H1 (cell line): ENCODE results near the gene CSGALNACT2. TPM values are rescaled to one million over a fixed set of nuclear protein-coding genes. Genes with fewer than 3 reads are reported as not detected.

ENCODE experiments used
- CTCF ChIA-PET: fragments of 300-600 bp; sonication (Branson Sonifier 250); formaldehyde crosslinking; loops from one replicate; lab custom pipeline; 2021; ENCODE audit not compliant: partially characterized antibody; lab: Charles Lee
- POLR2A ChIA-PET: fragments of 300-600 bp; sonication (Branson Sonifier 250); formaldehyde crosslinking; loops from one replicate; lab custom pipeline; 2021; ENCODE audit warnings: inconsistent platforms; ENCODE audit not compliant: partially characterized antibody; lab: Charles Lee
- DNase-seq, 2 experiments: peaks; one replicate each; pipeline versions ENCODE4 v3.0.0 to v3.0.0-alpha.2; 2010 to 2022; ENCODE audit warnings: low spot score in 2 of 2, low read depth in 1 of 2, mixed read lengths in 1 of 2
- FAIRE-seq: peaks from 2 replicates; lab custom pipeline; 2011; peaks lifted over from hg19 to GRCh38; lab: Jason Lieb, UNC
- H2AFZ ChIP-seq: 2 replicates; pipeline ENCODE4 v1.8.1; 2012; ENCODE audit warnings: low read length, inconsistent platforms
- H2AK5ac ChIP-seq: 2 replicates; pipeline ENCODE4 v1.6.1; 2013; ENCODE audit warnings: low read depth, low read length
- H2BK120ac ChIP-seq: replicated peaks from 2 replicates; pipeline ENCODE3; 2013; ENCODE audit warnings: low read depth, low read length, inconsistent platforms
- H2BK12ac ChIP-seq: 2 replicates; pipeline ENCODE4 v1.6.1; 2013; ENCODE audit warnings: low read depth, low read length
- H2BK15ac ChIP-seq: 2 replicates; pipeline ENCODE4 v1.6.1; 2013; ENCODE audit warnings: low read length
- H2BK20ac ChIP-seq: 2 replicates; pipeline ENCODE4 v1.6.1; 2013; ENCODE audit warnings: low read length
- H2BK5ac ChIP-seq: 2 replicates; pipeline ENCODE4 v1.6.1; 2013; ENCODE audit warnings: low read depth, low read length
- H3K14ac ChIP-seq: 2 replicates; pipeline ENCODE4 v1.6.1; 2013; ENCODE audit warnings: inconsistent platforms; ENCODE audit not compliant: insufficient read length
- H3K18ac ChIP-seq: 2 replicates; pipeline ENCODE4 v1.6.1; 2013; ENCODE audit warnings: low read length; ENCODE audit errors: extremely low read depth
- H3K23ac ChIP-seq: 2 replicates; pipeline ENCODE4 v1.6.1; 2013; ENCODE audit warnings: inconsistent platforms; ENCODE audit not compliant: insufficient read length
- H3K23me2 ChIP-seq: 2 replicates; pipeline ENCODE4 v1.6.1; 2013; ENCODE audit warnings: low read depth, low read length
- H3K27ac ChIP-seq: 2 replicates; pipeline ENCODE4 v1.6.1; 2011; ENCODE audit warnings: low read depth, low read length, inconsistent platforms
- H3K27me3 ChIP-seq, 4 experiments: replicated peaks in 1 of 4; 1 replicate in 1 of 4; 2 replicates in 3 of 4; pipeline versions ENCODE4 v1.6.1 to v1.8.1; 2011 to 2013; ENCODE audit warnings: low read length in 3 of 4, mild to moderate bottlenecking in 3 of 4, inconsistent platforms in 2 of 4, mixed read lengths in 2 of 4, moderate library complexity in 1 of 4; ENCODE audit not compliant: control insufficient read depth in 3 of 4, insufficient read depth in 3 of 4; ENCODE audit errors: extremely low read depth in 1 of 4
- H3K36me3 ChIP-seq, 4 experiments: 2 replicates each; pipeline versions ENCODE4 v1.6.1 to v1.8.1; 2011 to 2013; ENCODE audit warnings: mild to moderate bottlenecking in 4 of 4, low read length in 3 of 4, moderate library complexity in 2 of 4, control low read depth in 1 of 4, inconsistent platforms in 1 of 4; ENCODE audit not compliant: insufficient read depth in 4 of 4, control insufficient read depth in 2 of 4
- H3K4ac ChIP-seq: replicated peaks from 2 replicates; pipeline ENCODE3; 2013; ENCODE audit warnings: low read length, low read depth, mixed read lengths, inconsistent platforms; ENCODE audit not compliant: insufficient read length
- H3K4me1 ChIP-seq, 4 experiments: replicated peaks in 1 of 4; 1 replicate in 1 of 4; 2 replicates in 3 of 4; pipeline versions ENCODE4 v1.6.1 to v1.8.1; 2011 to 2013; ENCODE audit warnings: low read length in 3 of 4, inconsistent platforms in 2 of 4, mixed read lengths in 1 of 4; ENCODE audit not compliant: insufficient read depth in 4 of 4, control insufficient read depth in 3 of 4
- H3K4me2 ChIP-seq, 2 experiments: 2 replicates each; pipeline versions ENCODE4 v1.6.1 to v1.8.1; 2011 to 2013; ENCODE audit warnings: low read depth in 2 of 2, low read length in 2 of 2, control low read depth in 1 of 2, inconsistent platforms in 1 of 2, mild to moderate bottlenecking in 1 of 2; ENCODE audit not compliant: insufficient read depth in 1 of 2
- H3K4me3 ChIP-seq, 4 experiments: fragments of 200-600, 300-600 bp in 1 of 4; sonication (generic), shearing (Covaris generic), sonication (Bioruptor Twin) in 1 of 4; 2 replicates each; pipeline versions ENCODE4 v1.5.1 to v1.8.1; 2011 to 2016; ENCODE audit warnings: low read length in 4 of 4, low read depth in 3 of 4, control low read depth in 2 of 4, inconsistent platforms in 2 of 4, mild to moderate bottlenecking in 2 of 4, mixed read lengths in 1 of 4, moderate library complexity in 1 of 4; ENCODE audit not compliant: insufficient read depth in 2 of 4; ENCODE audit errors: extremely low read depth in 1 of 4
- H3K56ac ChIP-seq: replicated peaks from 2 replicates; pipeline ENCODE3; 2013; ENCODE audit warnings: low read depth, mild to moderate bottlenecking, mixed read lengths, low read length, inconsistent platforms; ENCODE audit not compliant: insufficient read length
- H3K79me1 ChIP-seq: 2 replicates; pipeline ENCODE4 v1.6.1; 2013; ENCODE audit warnings: low read depth, low read length, control low read depth
- H3K79me2 ChIP-seq, 2 experiments: 2 replicates each; pipeline versions ENCODE4 v1.6.1 to v1.8.1; 2012 to 2013; ENCODE audit warnings: low read length in 2 of 2, mild to moderate bottlenecking in 2 of 2, inconsistent platforms in 1 of 2; ENCODE audit not compliant: insufficient read depth in 2 of 2, control insufficient read depth in 1 of 2
- H3K9ac ChIP-seq, 4 experiments: replicated peaks in 1 of 4; 1 replicate in 1 of 4; 2 replicates in 3 of 4; pipeline versions ENCODE4 v1.6.1 to v1.8.1; 2011 to 2013; ENCODE audit warnings: low read depth in 3 of 4, low read length in 3 of 4, control low read depth in 2 of 4, mild to moderate bottlenecking in 2 of 4, moderate library complexity in 2 of 4, inconsistent platforms in 1 of 4; ENCODE audit errors: extremely low read depth in 1 of 4
- H3K9me3 ChIP-seq, 2 experiments: 2 replicates each; pipeline versions ENCODE4 v1.6.1 to v1.8.1; 2012 to 2013; ENCODE audit warnings: mild to moderate bottlenecking in 2 of 2, moderate library complexity in 2 of 2, control low read depth in 1 of 2, inconsistent platforms in 1 of 2, low read depth in 1 of 2, low read length in 1 of 2, mixed read lengths in 1 of 2; ENCODE audit not compliant: insufficient read depth in 2 of 2
- H4K20me1 ChIP-seq, 2 experiments: replicated peaks in 1 of 2; 2 replicates each; pipeline versions ENCODE3 to v1.8.1; 2011 to 2013; ENCODE audit warnings: inconsistent platforms in 2 of 2, low read length in 2 of 2, mild to moderate bottlenecking in 1 of 2; ENCODE audit not compliant: insufficient read depth in 2 of 2, control insufficient read depth in 1 of 2
- H4K5ac ChIP-seq: 2 replicates; pipeline ENCODE4 v1.6.1; 2013; ENCODE audit warnings: low read length, low read depth, mixed read lengths, inconsistent platforms; ENCODE audit not compliant: insufficient read length
- H4K8ac ChIP-seq: 2 replicates; pipeline ENCODE4 v1.8.0; 2013; ENCODE audit warnings: mild to moderate bottlenecking, moderate library complexity, low read length, inconsistent platforms; ENCODE audit not compliant: insufficient read depth; ENCODE audit errors: extremely low read depth
- H4K91ac ChIP-seq: replicated peaks from 2 replicates; pipeline ENCODE3; 2013; ENCODE audit warnings: low read length, mixed read lengths, inconsistent platforms; ENCODE audit not compliant: insufficient read length
- CBX5 ChIP-seq: fragments of 300-800, 300-1000 bp; sonication (generic); IDR thresholded peaks from 2 replicates; pipeline ENCODE4 v1.7.1; 2016; ENCODE audit warnings: antibody characterized with exemption, low read length, low read depth
- CEBPB ChIP-seq: IDR thresholded peaks from 2 replicates; pipeline ENCODE4 v1.6.1; 2012; ENCODE audit warnings: low read depth, low read length
- CREB1 ChIP-seq: IDR thresholded peaks from 2 replicates; pipeline ENCODE4 v1.6.1; 2012; ENCODE audit warnings: inconsistent platforms
- E2F6 ChIP-seq: IDR thresholded peaks from 2 replicates; pipeline ENCODE4 v1.6.1; 2012; ENCODE audit warnings: inconsistent platforms
- EGR1 ChIP-seq: IDR thresholded peaks from 2 replicates; pipeline ENCODE4 v1.6.1; 2011; ENCODE audit warnings: low read depth, low read length, borderline replicate concordance
- GABPA ChIP-seq: IDR thresholded peaks from 2 replicates; pipeline ENCODE4 v1.6.1; 2011; ENCODE audit warnings: mild to moderate bottlenecking, low read length, moderate library complexity, borderline replicate concordance; ENCODE audit not compliant: insufficient read depth
- SAP30 ChIP-seq: fragments of 300-600 bp; sonication (generic); IDR thresholded peaks from 2 replicates; pipeline ENCODE4 v1.7.1; 2012; ENCODE audit warnings: low read length, moderate library complexity, mild to moderate bottlenecking, inconsistent platforms; ENCODE audit not compliant: insufficient read depth, insufficient replicate concordance
- SIN3A ChIP-seq, 2 experiments: IDR thresholded peaks in 1 of 2; conservative IDR thresholded peaks in 1 of 2; 2 replicates each; pipeline ENCODE4 v1.6.1; 2011 to 2012; ENCODE audit warnings: low read length in 2 of 2, improper control_type of control experiment in 1 of 2, low read depth in 1 of 2, mild to moderate bottlenecking in 1 of 2
- SIRT6 ChIP-seq: IDR thresholded peaks from one replicate; pipeline ENCODE4 v1.7.1; 2012; ENCODE audit warnings: low read length, inconsistent platforms
- TAF7 ChIP-seq: optimal IDR thresholded peaks from 2 replicates; pipeline ENCODE3; 2011; ENCODE audit warnings: low read depth, mild to moderate bottlenecking, inconsistent platforms, low read length, moderate library complexity, borderline replicate concordance
- USF2 ChIP-seq: IDR thresholded peaks from 2 replicates; pipeline ENCODE4 v1.6.1; 2011; ENCODE audit warnings: low read length, improper control_type of control experiment
- WGBS, 2 experiments: shearing (Covaris generic) in 1 of 2; methylation state at CpG; one replicate each; pipeline versions ENCODE4 v1.1.6 to v1.1.7; 2013 to 2015; ENCODE audit warnings: low lambda C conversion rate in 2 of 2, mixed read lengths in 2 of 2, inconsistent platforms in 1 of 2, low coverage in 1 of 2, missing lambda C conversion rate in 1 of 2; ENCODE audit not compliant: insufficient replicate concordance in 2 of 2, insufficient coverage in 1 of 2, insufficient read length in 1 of 2; ENCODE audit errors: extremely low coverage in 1 of 2, missing lambda C conversion rate in 1 of 2; 5-methylcytosine and 5-hydroxymethylcytosine counted together
- polyA plus RNA-seq, 7 experiments: library from polyadenylated mRNA; depleted of rRNA in 3 of 7; stranded (reverse) in 5 of 7; unstranded in 2 of 7; fragments of >200 nt in 5 of 7; fragments of 200-250 nt in 2 of 7; gene quantifications; 1 replicate in 5 of 7; 2 replicates in 1 of 7; 4 replicates in 1 of 7; pipeline versions ENCODE4 v1.2.1 to v1.2.3, GENCODE V29; 2011 to 2013; ENCODE audit warnings: missing spikeins in 2 of 7, mixed read lengths in 2 of 7
- total RNA-seq: library from RNA; stranded (reverse); fragmentation: NEBNext Ultra II Directional; extraction: Animal tissue kit (Norgen Biotek cat#: 25700); gene quantifications from 2 replicates; pipeline ENCODE4 v1.2.1, GENCODE V29; 2021

CSGALNACT2 gene
- total and polyA plus RNA-seq, 2 of the 8 experiments (the other 6 are each of a cell fraction or from before 2014, with no cell fraction given), result 2.6 to 5.3 TPM

GRCh38 chr10:43155221-43155620, 17.0 kb downstream of the CSGALNACT2 start:
- H2BK12ac ChIP-seq, result no peak overlapping the region
- H3K56ac ChIP-seq, result no peak overlapping the region
- H3K9me3 ChIP-seq, result no peaks in the 10 kb centered on the region
- no peaks in the 10 kb centered on the region for H3K4me1 ChIP-seq
- H3K79me1 ChIP-seq, result no peaks in the 10 kb centered on the region
- H3K9ac ChIP-seq, result no peak overlapping the region
- no peak overlapping the region for H3K18ac ChIP-seq
- no peak overlapping the region for H3K4ac ChIP-seq
- H3K14ac ChIP-seq, result no peak overlapping the region
- no peak overlapping the region for H2AFZ ChIP-seq
- no peak overlapping the region for H4K5ac ChIP-seq
- no peaks in the 10 kb centered on the region for H3K23me2 ChIP-seq
- no peak overlapping the region for H3K4me2 ChIP-seq
- WGBS, 2 experiments, result 90% methylated on average over 2 of the region's 2 CpGs; no CpG with 5 or more reads in 1 of the 2 experiments
- no peak overlapping the region for H2BK120ac ChIP-seq
- no peak for DNase-seq
- no peak overlapping the region for H2AK5ac ChIP-seq
- no peak overlapping the region for H3K27ac ChIP-seq
- no peak overlapping the region for H4K91ac ChIP-seq
- no peak overlapping the region for H3K4me3 ChIP-seq
- H2BK15ac ChIP-seq, result no peak overlapping the region
- H3K36me3 ChIP-seq, result no peaks in the 10 kb centered on the region
- ChIA-PET POLR2A (interaction anchor here (0.6 kb wide), 1 partner anchor 64 kb away, joined by 3 read pairs; no protein-coding TSS in a partner anchor), CTCF (interaction anchor here (0.6 to 1.3 kb wide), 3 partner anchors 16 to 294 kb away, joined by 3 to 4 read pairs (median 4); no protein-coding TSS in a partner anchor)
- no peaks in the 10 kb centered on the region for H3K27me3 ChIP-seq
- H3K79me2 ChIP-seq, result 0 out of 4 replicates have a peak, but pooled peaks cover 0 to 6% of the 10 kb centered on the region in 2 experiments
- H4K20me1 ChIP-seq, result peaks cover 0 to 2% of the 10 kb centered on the region in 2 experiments
- FAIRE-seq, result no peak
- H2BK20ac ChIP-seq, result no peak overlapping the region
- H4K8ac ChIP-seq, result no peak overlapping the region
- no peak overlapping the region for H3K23ac ChIP-seq
- H2BK5ac ChIP-seq, result no peak overlapping the region
- TF ChIP-seq TAF7 (no peak), CEBPB (no peak), SAP30 (no peak), SIRT6 (no peak), USF2 (no peak), EGR1 (no peak), CREB1 (no peak), CBX5 (no peak), SIN3A (conservative IDR thresholded peaks at IDR 0.05 in 1 of 2, IDR thresholded peaks at IDR 0.05 in 1 of 2; ENCODE audit: low read depth in 1 of 2, low read length in 2 of 2) (no peak), E2F6 (no peak), GABPA (no peak)
